ENCODE data around the gene RORC. TPM values are rescaled to one million over a fixed set of nuclear protein-coding genes. Genes with fewer than 3 reads are reported as not detected.
"Not testable (repeated sequence)": the region's sequence is repeated elsewhere in the genome, so short reads cannot be mapped to it uniquely, and the experiment has no call there.

The RORC gene
- total RNA-seq, 1 donor: not detected

DNA sequence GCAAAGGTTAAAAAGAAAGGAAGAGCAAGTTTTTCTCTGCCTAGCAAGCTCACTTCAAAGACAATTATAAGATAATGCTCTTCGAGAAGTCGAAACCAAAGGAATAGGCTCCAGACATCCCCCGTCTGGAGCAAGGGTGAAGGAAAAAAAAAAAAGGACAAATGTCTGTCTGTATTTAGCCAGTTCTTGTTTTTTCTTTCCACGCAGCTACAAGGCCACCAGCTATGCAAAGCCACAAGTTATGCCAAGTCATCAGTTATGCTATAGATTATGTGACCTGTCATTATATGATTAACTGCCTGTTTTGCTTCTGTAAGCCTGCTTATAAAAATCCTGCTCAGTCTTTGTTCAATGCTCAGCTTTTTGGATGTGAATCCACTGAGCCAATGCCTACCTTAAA lies 24.3 kb upstream of the RORC start:
- TF ChIP-seq, protein P1, sequence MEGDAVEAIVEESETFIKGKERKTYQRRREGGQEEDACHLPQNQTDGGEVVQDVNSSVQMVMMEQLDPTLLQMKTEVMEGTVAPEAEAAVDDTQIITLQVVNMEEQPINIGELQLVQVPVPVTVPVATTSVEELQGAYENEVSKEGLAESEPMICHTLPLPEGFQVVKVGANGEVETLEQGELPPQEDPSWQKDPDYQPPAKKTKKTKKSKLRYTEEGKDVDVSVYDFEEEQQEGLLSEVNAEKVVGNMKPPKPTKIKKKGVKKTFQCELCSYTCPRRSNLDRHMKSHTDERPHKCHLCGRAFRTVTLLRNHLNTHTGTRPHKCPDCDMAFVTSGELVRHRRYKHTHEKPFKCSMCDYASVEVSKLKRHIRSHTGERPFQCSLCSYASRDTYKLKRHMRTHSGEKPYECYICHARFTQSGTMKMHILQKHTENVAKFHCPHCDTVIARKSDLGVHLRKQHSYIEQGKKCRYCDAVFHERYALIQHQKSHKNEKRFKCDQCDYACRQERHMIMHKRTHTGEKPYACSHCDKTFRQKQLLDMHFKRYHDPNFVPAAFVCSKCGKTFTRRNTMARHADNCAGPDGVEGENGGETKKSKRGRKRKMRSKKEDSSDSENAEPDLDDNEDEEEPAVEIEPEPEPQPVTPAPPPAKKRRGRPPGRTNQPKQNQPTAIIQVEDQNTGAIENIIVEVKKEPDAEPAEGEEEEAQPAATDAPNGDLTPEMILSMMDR (IDR thresholded peaks at IDR 0.05; ENCODE audit: insufficient read depth, low read depth, low read length): no peak
- no peak overlapping the region for H3K4me3 ChIP-seq (ENCODE audit: low read depth, low read length)
- DNase-seq (ENCODE audit: low read depth): no peak

DNA sequence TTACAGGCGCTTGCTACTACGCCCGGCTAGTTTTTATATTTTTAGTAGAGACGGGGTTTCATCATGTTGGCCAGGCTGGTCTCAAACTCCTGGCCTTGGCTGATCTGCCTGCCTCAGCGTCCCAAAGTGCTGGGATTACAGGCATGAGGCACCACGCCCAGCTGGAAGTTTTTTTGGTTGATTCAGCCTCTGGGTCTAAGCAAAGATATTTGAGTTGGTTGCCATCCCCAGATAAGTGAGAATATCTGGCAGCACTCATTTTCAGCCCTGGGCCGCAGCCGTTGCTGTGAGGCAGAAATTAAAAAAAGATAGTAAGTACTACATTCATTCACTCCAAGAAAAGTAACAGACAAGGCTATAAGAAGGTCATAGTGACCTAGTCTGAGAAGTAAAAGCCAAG lies 23.9 kb upstream of the RORC start:
- not testable (repeated sequence) for H3K4me3 ChIP-seq (ENCODE audit: low read depth, low read length); DNase-seq (ENCODE audit: low read depth)

DNA sequence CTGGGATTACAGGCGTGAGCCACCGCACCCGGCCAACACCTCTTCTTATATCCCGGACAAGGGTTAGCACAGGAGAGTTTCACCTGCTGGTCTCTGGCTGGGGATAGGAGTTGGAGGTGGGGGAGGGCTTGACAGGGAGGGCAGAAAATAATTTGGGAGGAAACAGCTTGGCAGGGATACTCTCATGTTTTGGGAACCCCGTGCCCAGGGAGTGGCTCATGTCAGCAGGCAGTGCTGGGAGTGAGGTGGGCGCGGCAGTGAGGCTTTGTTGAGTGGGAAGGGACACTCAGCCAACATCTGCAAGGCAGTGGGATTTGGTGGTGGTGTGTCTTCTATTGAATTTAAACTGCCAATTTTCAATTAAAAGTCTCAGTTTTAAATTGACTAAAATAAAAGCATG lies 23.1 kb upstream of the RORC start:
- TF ChIP-seq, protein P1 (IDR thresholded peaks at IDR 0.05; ENCODE audit: insufficient read depth, low read depth, low read length): no peak
- no peak for DNase-seq (ENCODE audit: low read depth)

DNA sequence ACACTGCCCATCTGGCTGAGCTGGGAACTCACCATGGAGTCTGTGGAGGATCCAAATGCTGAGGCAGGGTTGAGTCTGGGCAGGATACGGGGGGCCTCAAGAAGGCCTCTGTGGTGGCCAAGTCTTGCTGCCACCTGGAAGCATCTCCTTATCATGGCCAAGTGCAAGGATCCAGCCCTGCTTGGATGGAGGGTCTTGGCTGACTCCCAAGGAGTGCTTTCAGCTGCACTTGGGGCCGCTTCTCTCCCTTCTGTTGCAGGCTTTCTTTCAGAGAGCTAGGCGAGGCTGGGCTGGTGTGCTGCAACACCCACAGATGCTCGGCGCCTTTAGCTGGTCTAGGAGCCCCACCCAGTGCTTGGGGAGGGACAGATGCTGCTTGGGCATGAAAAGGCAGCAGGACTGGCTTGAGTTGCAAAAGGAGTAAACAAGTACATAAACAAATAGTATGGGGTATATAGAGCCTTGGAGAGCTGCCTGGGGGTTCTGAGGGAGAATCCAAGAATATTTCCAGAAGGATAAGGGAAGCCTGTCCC lies 21.9 kb upstream of the RORC start, which contains the start of gene THEM5:
Gene THEM5 (minus strand): TSS at position 302 of the 533 bp plus-strand sequence. CDS start 147 bp downstream, at position 155.
- H3K4me3 ChIP-seq (ENCODE audit: low read depth, low read length): no peak within 1 kb of the TSS
- TF ChIP-seq, protein P1 (IDR thresholded peaks at IDR 0.05; ENCODE audit: insufficient read depth, low read depth, low read length): no peak
- no peak for DNase-seq (ENCODE audit: low read depth)

More for the DNA sequence above, 23.1 kb upstream of the RORC start:
- no peak overlapping the region for H3K4me3 ChIP-seq (ENCODE audit: low read depth, low read length)

DNA sequence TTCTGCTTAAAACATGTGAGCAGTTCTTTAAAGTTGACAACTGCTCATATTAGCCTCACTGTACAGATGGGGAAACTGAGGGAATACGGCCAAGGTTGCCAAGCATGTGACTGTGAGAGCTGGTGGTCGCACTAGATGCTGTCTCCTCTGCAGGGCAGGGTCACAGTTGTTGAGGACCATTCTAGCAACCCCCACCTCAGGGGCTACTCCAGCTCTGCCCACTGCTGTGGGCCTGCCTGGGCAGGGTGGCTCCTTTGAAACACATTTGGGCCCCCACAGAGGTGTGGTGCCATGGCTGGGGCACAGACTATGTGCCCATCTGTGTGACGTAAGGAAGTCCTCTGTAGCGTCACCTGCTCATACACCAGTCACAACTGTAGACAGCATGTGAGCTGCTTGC lies 21.1 kb upstream of the RORC start:
- no peak for DNase-seq (ENCODE audit: low read depth)
- TF ChIP-seq, protein P1 (IDR thresholded peaks at IDR 0.05; ENCODE audit: insufficient read depth, low read depth, low read length): no peak
- H3K4me3 ChIP-seq (ENCODE audit: low read depth, low read length): no peak overlapping the region

DNA sequence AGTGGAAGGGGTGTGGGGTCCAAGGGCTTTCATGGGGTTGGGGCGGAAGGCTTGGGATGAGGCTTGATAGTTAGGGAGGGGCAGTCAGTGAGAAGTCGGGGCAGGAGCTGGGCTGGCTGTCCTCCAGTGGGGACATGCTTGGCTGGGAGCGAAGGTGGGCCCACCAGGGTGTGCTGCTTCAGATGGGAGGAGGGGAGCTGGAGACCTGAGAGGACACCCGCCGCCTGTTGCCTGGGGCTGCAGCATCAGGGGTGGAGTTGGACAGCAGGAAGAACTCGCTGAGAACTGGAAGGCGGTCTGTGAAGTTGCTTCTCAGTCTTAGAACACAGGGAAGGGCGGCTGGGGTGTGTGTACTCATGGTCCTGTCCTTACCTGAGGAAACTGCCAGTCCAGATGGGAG lies 20.3 kb upstream of the RORC start:
- no peak for DNase-seq (ENCODE audit: low read depth)
- H3K4me3 ChIP-seq (ENCODE audit: low read depth, low read length): no peak overlapping the region
- TF ChIP-seq, protein P1 (IDR thresholded peaks at IDR 0.05; ENCODE audit: insufficient read depth, low read depth, low read length): no peak

DNA sequence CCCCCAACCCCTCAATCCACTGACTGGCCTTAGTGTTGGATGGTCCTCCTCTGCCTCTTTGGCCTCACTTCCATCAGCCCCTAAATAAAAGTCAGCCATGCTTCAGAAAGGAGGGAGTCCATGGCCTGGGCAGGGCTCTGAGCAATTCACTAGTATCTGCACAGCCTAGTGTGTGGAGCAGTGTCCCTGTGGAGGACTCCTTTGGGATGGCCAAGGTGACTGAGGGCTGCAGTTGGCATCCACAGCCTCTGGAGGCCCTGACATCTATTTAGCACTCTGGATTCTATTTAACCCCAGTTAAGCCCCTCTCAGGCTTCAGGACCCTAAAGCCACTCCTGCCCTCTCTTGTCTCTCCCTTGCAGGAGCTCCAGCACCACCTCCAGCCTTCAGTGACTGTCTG lies 18.3 kb upstream of the RORC start:
- no peak for DNase-seq (ENCODE audit: low read depth)

More for the DNA sequence above, 18.3 kb upstream of the RORC start:
- no peak overlapping the region for H3K4me3 ChIP-seq (ENCODE audit: low read depth, low read length)
- TF ChIP-seq, protein P1 (IDR thresholded peaks at IDR 0.05; ENCODE audit: insufficient read depth, low read depth, low read length): no peak
